ENCODE results near the gene CNNM4.

GRCh38 chr2:96763511-96764252 is 3.0 kb downstream of the CNNM4 start:
- TF ChIP-seq POLR2AphosphoS5 (IDR thresholded peaks at IDR 0.05; ENCODE audit: borderline replicate concordance, low read depth, low read length) (no peak), EZH2 (IDR thresholded peaks at IDR 0.05) (no peak)

All from SK-N-MC (cell line).